Measurements from ENCODE around the gene SIK2.
"Not testable (repeated sequence)": the region's sequence is repeated elsewhere in the genome, so short reads cannot be mapped to it uniquely, and the experiment has no call there.

Gene SIK2

DNA sequence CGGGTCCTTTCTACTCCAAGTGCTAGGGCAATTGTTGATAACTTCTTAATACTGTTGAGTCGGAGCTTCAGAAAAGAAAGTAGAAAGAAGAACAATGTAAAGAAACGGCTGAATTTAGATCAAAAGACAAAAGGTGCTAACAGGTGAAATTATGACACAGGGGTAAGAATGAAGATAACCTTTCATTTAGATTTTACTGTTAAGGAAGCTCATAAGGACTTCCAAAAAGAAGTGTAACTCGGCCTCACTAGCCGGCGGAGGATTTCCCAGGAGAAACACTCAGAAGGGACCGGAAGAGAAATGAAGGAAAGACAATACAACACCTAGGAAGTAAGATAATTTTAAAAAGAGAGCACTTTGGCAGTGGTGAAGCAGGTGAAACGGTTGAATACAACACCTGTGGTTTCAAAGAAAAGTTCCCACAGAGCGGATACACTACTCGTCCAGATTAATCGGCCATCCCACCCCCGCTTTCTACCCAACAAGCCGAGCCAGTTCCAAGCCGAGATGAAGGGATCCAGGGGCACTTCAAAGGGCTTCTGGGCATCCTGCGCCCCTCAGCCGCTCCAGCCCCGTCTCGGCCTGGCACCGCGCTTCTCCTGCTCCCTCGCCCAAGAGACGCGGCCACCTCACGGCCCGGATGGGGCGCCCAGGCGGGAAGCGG lies 163.2 kb downstream of the SIK2 start:
- DNase-seq: no peak

DNA sequence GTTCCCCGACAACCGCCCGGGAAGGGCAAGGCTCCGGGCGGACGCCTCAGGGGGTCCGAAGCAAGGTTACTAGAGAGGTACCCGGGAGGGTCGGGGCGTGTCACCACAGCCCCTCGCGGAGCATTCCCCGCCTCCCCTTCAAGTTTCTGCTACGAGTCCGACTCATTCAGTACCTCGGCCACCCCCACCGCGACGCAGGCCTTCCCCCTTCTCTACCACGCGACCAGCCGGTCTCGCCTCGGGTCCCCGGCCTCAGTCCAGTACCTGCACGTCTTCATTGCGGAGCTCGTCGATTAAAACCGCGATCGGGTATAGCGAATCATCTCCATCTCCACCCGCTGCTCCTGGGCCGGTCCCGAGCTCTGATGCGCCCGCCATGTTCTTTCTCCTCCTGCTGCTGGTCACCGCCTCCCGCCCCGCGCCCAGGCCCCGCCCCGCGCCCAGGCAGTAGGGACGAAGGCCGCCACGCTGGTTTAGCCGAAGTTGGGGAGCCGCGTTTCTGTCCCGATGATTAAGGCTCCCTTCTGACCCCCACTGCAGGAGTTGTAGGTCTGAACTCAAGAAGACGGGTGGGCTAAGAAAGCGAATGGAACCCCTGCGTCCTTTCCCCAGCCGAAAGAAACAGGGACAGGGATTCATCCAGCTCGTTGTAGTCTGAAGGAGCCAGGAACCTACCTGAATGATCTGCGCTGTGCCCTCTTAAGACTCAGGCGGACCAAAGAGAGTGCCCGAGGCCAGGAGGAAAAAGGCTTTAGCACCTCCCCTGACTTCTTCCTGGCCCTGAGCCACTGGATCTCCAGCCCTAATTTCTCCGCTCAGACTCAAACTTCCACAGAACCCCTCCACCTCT lies 164.0 kb downstream of the SIK2 start, which contains the start of gene PPP2R1B:
PPP2R1B (minus strand) TSS at position 406 of the 850 bp plus-strand sequence; CDS start at position 378, 28 bp downstream.
- DNase-seq: no peak

DNA sequence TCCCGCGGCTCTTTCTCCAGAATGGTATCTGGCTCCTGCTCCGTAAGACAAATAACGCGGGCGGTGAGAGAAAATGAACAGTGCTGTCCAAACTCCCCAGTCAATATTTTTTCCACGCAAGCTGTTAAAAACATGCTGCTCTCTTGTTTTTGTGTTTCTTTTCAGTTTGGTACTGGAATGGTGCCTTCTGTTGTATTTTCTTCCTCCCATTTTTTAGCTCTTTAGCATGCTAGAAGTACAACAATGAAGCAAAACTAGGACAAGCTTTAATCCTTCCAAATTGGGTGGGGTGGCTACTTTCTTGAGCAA lies 164.5 kb downstream of the SIK2 start:
- DNase-seq: no peak

DNA sequence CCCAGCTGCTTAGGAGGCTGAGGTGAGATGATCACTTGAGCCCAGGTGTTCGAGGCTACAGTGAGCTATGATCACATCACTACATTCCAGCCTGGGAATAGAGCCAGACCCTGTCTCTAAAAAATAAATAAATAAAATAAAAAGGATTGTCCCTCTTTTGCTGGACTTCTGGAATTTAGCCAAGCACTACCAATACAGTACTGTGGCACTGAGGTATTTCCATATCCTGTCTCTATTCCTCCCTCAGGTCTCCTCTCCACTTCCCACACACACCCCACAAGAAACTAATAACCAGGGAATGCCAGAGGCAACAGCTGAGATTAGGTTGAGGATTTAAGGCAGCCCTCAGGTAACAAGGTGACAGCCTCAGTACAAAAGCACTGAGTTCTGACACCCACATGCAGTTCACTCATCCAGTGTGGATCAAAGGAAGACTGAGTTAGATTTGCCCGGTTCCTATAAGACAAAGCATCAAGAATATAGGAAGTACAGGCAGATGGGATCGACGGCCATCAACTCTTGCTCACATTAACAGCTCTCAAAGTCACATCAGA lies 168.4 kb downstream of the SIK2 start:
- DNase-seq: no peak

DNA sequence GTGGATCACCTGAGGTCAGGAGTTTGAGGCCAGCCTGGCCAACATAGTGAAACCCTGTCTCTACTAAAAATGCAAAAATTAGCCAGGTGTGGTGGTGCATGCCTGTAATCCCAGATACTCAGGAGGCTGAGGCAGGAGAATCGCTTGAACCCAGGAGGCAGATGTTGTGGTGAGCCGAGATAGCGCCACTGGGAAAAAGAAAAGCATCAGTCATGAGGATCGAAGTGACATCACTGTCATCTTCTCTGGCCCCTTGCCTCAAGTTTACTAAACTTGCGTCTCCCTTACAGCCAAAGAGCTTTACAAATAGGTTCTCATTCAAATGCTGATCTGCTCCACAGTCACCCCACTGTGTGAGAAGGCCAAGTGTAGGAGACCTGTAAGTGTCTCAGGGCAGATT lies 169.0 kb downstream of the SIK2 start:
- not testable (repeated sequence) for DNase-seq

DNA sequence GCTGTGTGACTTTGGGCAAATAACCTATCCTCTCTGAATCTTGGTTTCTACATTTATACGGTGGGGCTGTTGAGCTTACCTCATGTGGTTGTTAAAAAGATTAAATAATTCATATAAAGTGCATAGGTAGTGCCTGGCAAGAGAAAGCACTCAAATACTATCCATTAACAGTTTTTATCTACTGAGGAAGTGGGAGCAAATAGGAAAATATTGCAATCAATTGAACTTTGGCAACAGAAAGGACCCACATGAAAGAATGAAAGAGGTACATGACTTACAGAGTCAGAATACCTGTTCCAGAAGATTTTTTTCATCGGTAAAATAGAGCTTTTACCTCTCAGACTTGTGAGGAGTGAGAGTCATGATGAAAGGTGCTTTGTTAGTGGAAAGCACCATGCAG lies 170.3 kb downstream of the SIK2 start:
- DNase-seq: no peak

DNA sequence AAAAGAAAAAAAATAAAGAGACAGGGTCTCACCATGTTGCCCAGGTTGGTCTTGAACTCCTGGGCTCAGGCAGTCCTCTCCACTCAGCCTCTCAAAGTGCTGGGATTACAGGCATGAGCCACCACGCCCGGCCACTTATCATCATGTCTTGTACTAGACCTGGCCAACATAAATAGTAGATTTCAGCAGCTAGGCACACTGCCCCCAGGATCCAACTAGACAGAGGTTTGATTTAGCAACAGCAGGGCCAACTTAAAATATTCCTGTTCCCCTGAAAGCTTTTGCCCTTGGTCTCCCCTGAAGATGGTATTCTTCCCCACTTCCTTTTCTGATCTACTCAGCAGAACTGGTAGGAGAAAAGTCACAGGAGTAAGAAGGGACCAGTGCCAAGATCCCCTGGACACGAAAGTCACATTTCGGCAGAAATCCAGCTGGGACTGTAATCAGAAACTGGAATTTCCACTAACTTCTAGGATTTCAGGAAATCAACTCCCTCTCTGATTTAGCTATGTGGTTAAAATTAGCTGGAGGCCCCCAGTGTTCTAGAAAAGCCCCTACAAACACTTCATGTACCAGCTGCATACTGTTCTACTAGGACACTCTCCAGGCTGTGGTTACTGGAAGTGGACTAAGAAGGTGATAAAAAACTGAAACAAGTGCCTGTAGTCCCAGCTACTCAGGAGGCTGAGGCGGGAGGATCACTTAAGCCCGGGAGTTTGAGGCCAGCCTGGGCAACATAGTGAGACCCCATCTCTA lies 172.9 kb downstream of the SIK2 start:
- no peak for DNase-seq

DNA sequence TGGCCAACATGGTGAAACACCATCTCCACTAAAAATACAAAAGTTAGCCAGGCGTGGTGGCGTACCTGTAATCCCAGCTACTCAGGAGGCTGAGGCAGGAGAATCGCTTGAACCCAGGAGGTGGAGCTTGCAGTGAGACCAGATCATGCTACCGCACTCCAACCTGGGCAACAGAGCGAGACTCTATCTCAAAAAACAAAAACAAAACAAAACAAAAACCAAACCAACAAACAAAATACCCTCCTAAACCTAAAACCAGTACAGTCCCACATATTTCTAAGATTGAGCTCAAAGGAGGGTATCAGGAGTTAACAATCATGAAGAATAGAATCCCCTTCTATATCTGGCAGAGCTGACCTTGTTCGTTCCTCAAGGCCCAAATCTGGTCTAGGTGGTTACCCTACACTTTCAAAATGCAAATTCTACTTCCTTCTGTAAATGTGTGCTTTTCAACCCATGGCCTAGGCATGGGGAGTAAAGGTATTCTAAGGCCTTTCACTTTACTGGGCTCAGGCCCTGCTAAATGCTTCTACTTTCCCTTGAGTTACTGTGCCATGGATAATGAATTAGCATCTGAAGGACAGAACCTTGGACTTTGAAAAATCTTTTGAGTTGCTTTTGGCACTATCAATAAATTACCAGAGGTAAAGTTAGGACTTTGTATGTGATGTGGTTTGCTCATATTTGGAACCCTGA lies 174.3 kb downstream of the SIK2 start:
- DNase-seq: no peak

DNA sequence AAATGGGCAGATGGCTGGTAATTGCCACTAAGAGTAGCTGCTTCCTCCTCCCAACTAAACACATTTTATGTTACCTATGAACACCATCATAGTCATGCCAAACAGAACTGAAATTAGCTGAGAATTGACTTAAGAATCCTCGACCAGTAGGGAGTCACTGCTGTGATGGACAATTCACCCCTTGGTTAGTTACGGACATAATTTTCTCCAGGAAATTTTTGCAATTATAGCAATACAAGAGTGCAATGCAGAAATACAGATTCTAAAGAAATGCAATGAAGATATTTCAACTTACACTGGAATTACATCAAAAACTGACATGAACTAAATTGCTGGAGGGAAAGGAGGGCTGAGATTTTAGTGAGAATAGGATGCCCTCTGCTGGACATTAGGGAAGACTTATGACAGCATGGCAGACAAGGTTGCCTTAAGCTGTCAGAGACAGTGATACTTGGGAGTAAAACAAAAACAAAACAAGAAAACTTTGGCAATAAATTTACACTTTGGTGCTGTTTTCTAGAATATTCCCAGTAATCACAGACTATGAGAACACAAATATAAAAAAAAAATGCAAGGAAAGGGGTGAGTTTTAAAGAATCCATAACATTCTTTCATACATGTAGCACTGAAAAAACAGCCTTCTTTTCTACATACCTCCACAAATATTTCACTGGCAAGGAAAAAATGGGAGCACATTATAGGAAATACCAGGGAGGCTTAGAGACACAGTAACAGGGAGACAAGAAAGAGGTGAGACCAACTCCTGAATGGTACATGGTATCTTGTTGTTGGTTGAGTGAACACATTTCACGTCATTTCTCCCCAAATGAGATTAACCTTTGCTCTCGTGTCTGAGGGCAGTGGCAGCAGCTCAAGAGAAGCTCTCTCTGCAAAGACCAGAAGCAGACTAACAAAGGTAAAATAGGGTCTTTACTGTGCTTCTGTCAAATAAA lies 175.1 kb downstream of the SIK2 start:
- DNase-seq: no peak

DNA sequence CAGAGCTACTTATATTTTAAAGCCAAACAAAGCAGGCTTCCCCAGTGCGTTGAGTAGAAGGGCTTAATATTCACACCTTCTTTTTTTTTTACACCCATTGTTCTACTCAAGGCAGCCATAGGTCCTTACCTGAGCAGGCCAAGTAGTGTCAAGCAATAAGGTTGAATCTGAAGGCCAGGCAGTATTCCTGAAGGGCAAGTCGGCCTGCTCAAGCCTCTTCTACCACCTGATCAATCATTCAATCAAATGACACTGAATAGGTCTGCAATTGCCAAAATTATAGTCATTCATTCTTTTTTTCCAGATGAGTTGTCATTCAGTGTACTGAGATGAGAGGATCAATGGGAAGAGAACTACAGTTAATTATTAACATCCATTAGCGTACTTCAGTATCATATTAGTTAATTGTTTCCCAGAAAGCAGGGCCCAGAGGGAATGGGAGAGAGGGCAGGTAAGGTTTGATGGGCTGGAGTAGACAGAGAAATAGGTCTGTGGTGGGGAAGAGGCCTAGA lies 175.9 kb downstream of the SIK2 start:
- no peak for DNase-seq

DNA sequence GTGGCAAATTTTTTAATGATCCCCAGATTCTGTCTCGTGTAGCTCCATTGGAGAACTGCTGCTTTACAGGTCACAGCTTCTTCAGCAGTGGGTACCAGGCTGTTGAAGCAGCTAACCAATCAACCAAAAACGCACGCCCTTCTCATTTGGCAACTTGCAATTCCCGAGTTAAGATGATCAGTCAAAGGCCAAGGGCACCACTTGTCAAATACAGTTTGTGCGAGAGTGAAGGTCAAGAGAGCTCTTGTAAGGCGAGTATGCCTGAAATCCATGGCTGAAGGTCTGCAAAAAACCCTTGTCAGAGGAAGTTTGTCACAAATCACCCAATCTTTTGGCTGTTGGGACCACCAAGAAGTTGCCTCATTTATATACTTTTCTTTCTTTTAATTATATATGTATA lies 176.9 kb downstream of the SIK2 start:
- no peak for DNase-seq
